Small intestine (tissue), 7 donors: ENCODE measurements around the gene COL4A2. TPM values are rescaled to one million over a fixed set of nuclear protein-coding genes. Genes with fewer than 3 reads are reported as not detected.
A peak's percentile ranks its signal among the peaks of the same experiment; 100 is the strongest.

Experiments
- DNase-seq, 2 donors: peaks; one replicate each; pipeline versions ENCODE4 v3.0.0 to v3.0.0-alpha.2; 2013
- FAIRE-seq: peaks from 2 replicates; lab custom pipeline; 2012; peaks lifted over from hg19 to GRCh38; lab: Jason Lieb, UNC
- H3K27ac ChIP-seq, 3 donors: one replicate each; pipeline ENCODE4 v1.5.1; 2013; ENCODE audit warnings: low read length in 2 of 3, mild to moderate bottlenecking in 2 of 3, control low read depth in 1 of 3, inconsistent platforms in 1 of 3, low read depth in 1 of 3, moderate library complexity in 1 of 3
- H3K27me3 ChIP-seq, 3 donors: one replicate each; pipeline ENCODE4 v1.6.1; 2013; ENCODE audit warnings: low read length in 3 of 3, inconsistent platforms in 1 of 3; ENCODE audit not compliant: control insufficient read depth in 3 of 3, insufficient read depth in 3 of 3
- H3K36me3 ChIP-seq, 3 donors: one replicate each; pipeline ENCODE4 v1.6.1; 2013; ENCODE audit warnings: low read length in 3 of 3, inconsistent platforms in 1 of 3, low read depth in 1 of 3, mild to moderate bottlenecking in 1 of 3, moderate library complexity in 1 of 3; ENCODE audit not compliant: control insufficient read depth in 3 of 3, insufficient read depth in 2 of 3
- H3K4me1 ChIP-seq, 3 donors: one replicate each; pipeline ENCODE4 v1.6.1; 2013; ENCODE audit warnings: low read length in 2 of 3, inconsistent platforms in 1 of 3, low read depth in 1 of 3, mild to moderate bottlenecking in 1 of 3, moderate library complexity in 1 of 3; ENCODE audit not compliant: control insufficient read depth in 3 of 3, insufficient read depth in 2 of 3
- H3K4me3 ChIP-seq, 3 donors: one replicate each; pipeline ENCODE4 v1.5.1; 2013; ENCODE audit warnings: low read length in 3 of 3, control low read depth in 1 of 3, inconsistent platforms in 1 of 3, low read depth in 1 of 3, mild to moderate bottlenecking in 1 of 3, moderate library complexity in 1 of 3
- H3K9me3 ChIP-seq, 2 donors: one replicate each; pipeline ENCODE4 v1.6.1; 2013; ENCODE audit warnings: low read depth in 1 of 2, low read length in 1 of 2; ENCODE audit not compliant: control insufficient read depth in 2 of 2, insufficient read depth in 1 of 2
- WGBS, 3 donors: extraction: QIAGEN DNeasy Blood & Tissue Kit; methylation state at CpG; one replicate each; pipeline ENCODE4 v1.1.7; 2013; 5-methylcytosine and 5-hydroxymethylcytosine counted together
- polyA plus RNA-seq, 4 donors: library from polyadenylated mRNA; stranded (reverse) in 3 of 4; unstranded in 1 of 4; fragments of 200-250 nt in 3 of 4; fragments of 120-200 nt in 1 of 4; gene quantifications; one replicate each; pipeline versions ENCODE4 v1.2.1 to v1.2.3, GENCODE V29; 2013
- donor health status: healthy with polysubstance abuse.
- donor health status: control.
- donor health status: control.
- donor health status: Bipolar disorder and iron deficiency.
- donor health status: healthy.

Gene COL4A2
- polyA plus RNA-seq, 4 donors, result 42.3 to 120 (median 64.6) TPM

GRCh38 chr13:110281736-110282135, 25.3 kb upstream of the COL4A2 start:
- 82 to 83% (median 82%) methylated on average over 5 of the region's 5 CpGs for WGBS, 3 donors
- Histone ChIP-seq H3K27me3 (no peaks in the 10 kb centered on the region), H3K9me3 (peaks cover 0 to 2% of the 10 kb centered on the region in 2 donors), H3K36me3 (peaks cover 0 to 8% (median 0%) of the 10 kb centered on the region in 3 donors), H3K4me3 (no peak overlapping the region), H3K27ac (no peak overlapping the region), H3K4me1 (no peaks in the 10 kb centered on the region)
- FAIRE-seq (no peak), DNase-seq (no peak)

- Histone ChIP-seq H3K27ac (no peak overlapping the region), H3K4me1 (no peaks in the 10 kb centered on the region), H3K4me3 (no peak overlapping the region), H3K36me3 (peaks cover 0 to 8% (median 0%) of the 10 kb centered on the region in 3 donors), H3K27me3 (no peaks in the 10 kb centered on the region), H3K9me3 (peaks cover 0 to 2% of the 10 kb centered on the region in 2 donors)
- DNase-seq (no peak), FAIRE-seq (no peak)
- WGBS, 3 donors, result 85 to 96% (median 92%) methylated on average over 1 of the region's 1 CpG
Measured at GRCh38 chr13:110282316-110282841, 24.7 kb upstream of the COL4A2 start.

GRCh38 chr13:110283736-110284517, 23.2 kb upstream of the COL4A2 start:
- no peak overlapping the region for H3K27ac ChIP-seq
- DNase-seq (no peak), FAIRE-seq (no peak)
- H3K4me1 ChIP-seq, result peaks cover 0 to 4% (median 0%) of the 10 kb centered on the region in 3 donors
- peaks cover 0 to 8% (median 0%) of the 10 kb centered on the region in 3 donors for H3K36me3 ChIP-seq
- WGBS, 3 donors, result 64 to 79% (median 76%) methylated on average over 7 of the region's 7 CpGs
- no peaks in the 10 kb centered on the region for H3K27me3 ChIP-seq
- no peak overlapping the region for H3K4me3 ChIP-seq
- peaks cover 0 to 2% of the 10 kb centered on the region in 2 donors for H3K9me3 ChIP-seq

- no peak for DNase-seq
- 78 to 83% (median 79%) methylated on average over 11 of the region's 11 CpGs for WGBS, 3 donors
- H3K27me3 ChIP-seq, result no peaks in the 10 kb centered on the region
- peaks cover 0 to 8% (median 0%) of the 10 kb centered on the region in 3 donors for H3K36me3 ChIP-seq
- peaks cover 0 to 2% of the 10 kb centered on the region in 2 donors for H3K9me3 ChIP-seq
- FAIRE-seq, result no peak
- H3K4me3 ChIP-seq, result no peak overlapping the region
- peak overlapping the region in 1 of 3 donors; percentile 47 for H3K27ac ChIP-seq
- H3K4me1 ChIP-seq, result peaks cover 0 to 4% (median 0%) of the 10 kb centered on the region in 3 donors
Measured at GRCh38 chr13:110284779-110285484, 22.2 kb upstream of the COL4A2 start.

- H3K27ac ChIP-seq, result peak overlapping the region in 1 of 3 donors; percentile 27
- DNase-seq (no peak), FAIRE-seq (no peak)
Measured at GRCh38 chr13:110285991-110286832, 20.9 kb upstream of the COL4A2 start.

GRCh38 chr13:110286833-110287819, 20.0 kb upstream of the COL4A2 start:
- Histone ChIP-seq H3K27me3 (no peaks in the 10 kb centered on the region), H3K4me1 (peaks cover 0 to 4% (median 0%) of the 10 kb centered on the region in 3 donors), H3K27ac (peak overlapping the region in 1 of 3 donors; percentile 27), H3K4me3 (no peak overlapping the region), H3K9me3 (peaks cover 0 to 2% of the 10 kb centered on the region in 2 donors), H3K36me3 (peaks cover 0 to 8% (median 0%) of the 10 kb centered on the region in 3 donors)
- DNase-seq (no peak), FAIRE-seq (no peak)
- 57 to 72% (median 69%) methylated on average over 21 of the region's 21 CpGs for WGBS, 3 donors

More at GRCh38 chr13:110285991-110286832, 20.9 kb upstream of the COL4A2 start:
- Histone ChIP-seq H3K4me3 (no peak overlapping the region), H3K4me1 (peaks cover 0 to 4% (median 0%) of the 10 kb centered on the region in 3 donors), H3K36me3 (peaks cover 0 to 8% (median 0%) of the 10 kb centered on the region in 3 donors), H3K9me3 (peaks cover 0 to 2% of the 10 kb centered on the region in 2 donors), H3K27me3 (no peaks in the 10 kb centered on the region)
- WGBS, 3 donors, result 65 to 78% (median 78%) methylated on average over 13 to 14 of the region's 14 CpGs

GRCh38 chr13:110289174-110289573, 17.9 kb upstream of the COL4A2 start:
- Histone ChIP-seq H3K36me3 (peaks cover 0 to 3% (median 0%) of the 10 kb centered on the region in 3 donors), H3K4me3 (no peak overlapping the region), H3K27ac (no peak overlapping the region), H3K4me1 (peaks cover 0 to 4% (median 0%) of the 10 kb centered on the region in 3 donors), H3K27me3 (no peaks in the 10 kb centered on the region), H3K9me3 (peaks cover 0 to 5% of the 10 kb centered on the region in 2 donors)
- 83 to 91% (median 87%) methylated on average over 9 of the region's 9 CpGs for WGBS, 3 donors
- FAIRE-seq (no peak), DNase-seq (no peak)
